ENCODE measurements around the gene MAP3K2.

MAP3K2 gene

DNA sequence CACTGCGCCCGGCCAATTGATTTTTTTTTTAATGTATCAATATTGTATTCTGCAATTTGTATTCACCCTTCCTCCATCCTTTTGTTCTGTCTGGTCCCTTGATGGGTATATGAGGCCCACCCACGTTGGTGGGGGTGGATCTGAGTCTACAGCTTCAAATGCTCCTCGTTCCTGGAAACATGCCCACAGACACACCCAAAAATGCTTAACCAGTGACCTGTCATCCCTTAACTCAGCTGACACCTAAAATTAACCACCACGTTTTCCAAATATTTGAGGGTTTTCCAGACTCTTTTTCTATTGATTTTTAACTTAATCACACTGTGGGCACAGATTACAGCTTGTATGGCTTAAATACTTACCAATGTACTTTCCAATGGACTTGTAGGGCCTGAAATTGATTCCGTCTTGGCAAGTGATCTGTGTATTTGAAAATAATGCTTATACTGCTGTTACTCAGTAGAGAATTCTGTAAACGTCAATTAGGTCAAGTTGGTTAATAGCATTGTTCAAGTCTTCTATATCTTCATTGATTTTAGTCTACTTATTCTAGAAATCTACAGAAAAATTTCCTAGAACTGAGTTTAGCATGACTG is 133.3 kb downstream of the MAP3K2 start:
- H3K27ac Mint-ChIP-seq = no peak overlapping the region
- H3K36me3 Mint-ChIP-seq = peaks cover 65% of the 10 kb centered on the region
- no peak overlapping the region for H3K4me3 Mint-ChIP-seq
- no peaks in the 10 kb centered on the region for H3K4me1 Mint-ChIP-seq
- no peak for ATAC-seq
- H3K27me3 Mint-ChIP-seq = no peaks in the 10 kb centered on the region
- H3K9me3 Mint-ChIP-seq = no peaks in the 10 kb centered on the region

Data from stimulated activated memory B cell treated with anti-CD40 and anti-IgM and Interleukin-4, amounts not matched to agents 10 μg/mL and 1 μg/mL and 100 μg/mL, for 72 hours (primary cell).